B cell (primary cell): ENCODE results near the gene C2orf78. TPM values are rescaled to one million over a fixed set of nuclear protein-coding genes. Genes with fewer than 3 reads are reported as not detected.

ENCODE experiments used
- ATAC-seq: fragments of 200-7000 bp; cut with Tn5 transposase; one replicate; pipeline ENCODE4 v1.10.0; 2021; ENCODE audit warnings: low read depth, mild to moderate bottlenecking, moderate number of reproducible peaks, moderate library complexity
- CTCF ChIA-PET: fragments of 350-600 bp; sonication (Branson Sonifier 250); formaldehyde crosslinking; loops from one replicate; lab custom pipeline; 2021; ENCODE audit warnings: antibody characterized with exemption, inconsistent platforms; lab: Charles Lee
- POLR2A ChIA-PET: fragments of 350-600 bp; sonication (Branson Sonifier 250); formaldehyde crosslinking; loops from one replicate; lab custom pipeline; 2021; ENCODE audit warnings: antibody characterized with exemption; lab: Charles Lee
- DNase-seq: peaks from one replicate; pipeline ENCODE4 v3.0.0; 2013
- H2AFZ ChIP-seq: 2 replicates; pipeline ENCODE4 v1.6.1; 2012; ENCODE audit warnings: mild to moderate bottlenecking, low read depth, low read length; ENCODE audit not compliant: insufficient read depth, poor library complexity, severe bottlenecking
- H3K27ac ChIP-seq, 2 donors: 1 replicate in 1 of 2; 2 replicates in 1 of 2; pipeline ENCODE4 v1.5.1; 2012 to 2013; ENCODE audit warnings: low read length in 2 of 2, mild to moderate bottlenecking in 2 of 2, moderate library complexity in 1 of 2
- H3K27me3 ChIP-seq, 4 experiments: fragments of 200-600 bp in 1 of 4; sonication (generic) in 1 of 4; replicated peaks in 1 of 4; 1 replicate in 2 of 4; 2 replicates in 2 of 4; pipeline versions ENCODE4 v1.6.1 to v1.7.0; 2013 to 2016; ENCODE audit warnings: low read length in 3 of 4, mild to moderate bottlenecking in 2 of 4, mixed read lengths in 1 of 4, moderate library complexity in 1 of 4; ENCODE audit not compliant: insufficient read depth in 4 of 4, control insufficient read depth in 3 of 4; ENCODE audit errors: control extremely low read depth in 1 of 4
- H3K36me3 ChIP-seq, 2 experiments: replicated peaks in 1 of 2; 1 replicate in 1 of 2; 2 replicates in 1 of 2; pipeline versions ENCODE4 v1.6.1 to v1.7.1; 2013; ENCODE audit warnings: low read length in 1 of 2; ENCODE audit not compliant: insufficient read depth in 2 of 2, control insufficient read depth in 1 of 2; ENCODE audit errors: control extremely low read depth in 1 of 2, extremely low read depth in 1 of 2
- H3K4me1 ChIP-seq, 2 donors: fragments of 200-600 bp in 1 of 2; sonication (generic) in 1 of 2; 1 replicate in 1 of 2; 2 replicates in 1 of 2; pipeline versions ENCODE4 v1.5.1 to v1.6.1; 2013 to 2017; ENCODE audit warnings: low read length in 2 of 2; ENCODE audit not compliant: control insufficient read depth in 2 of 2, insufficient read depth in 2 of 2
- H3K4me2 ChIP-seq: replicated peaks from 2 replicates; pipeline ENCODE3; 2012; ENCODE audit warnings: mild to moderate bottlenecking, low read depth, low read length; ENCODE audit not compliant: poor library complexity, severe bottlenecking
- H3K4me3 ChIP-seq, 5 experiments: fragments of 200-600 bp in 1 of 5; sonication (generic) in 1 of 5; 1 replicate in 3 of 5; 2 replicates in 2 of 5; pipeline versions ENCODE4 v1.5.1 to v1.7.0; 2011 to 2016; ENCODE audit warnings: low read length in 4 of 5, mild to moderate bottlenecking in 4 of 5, low read depth in 2 of 5, control low read depth in 1 of 5, moderate library complexity in 1 of 5; ENCODE audit not compliant: insufficient read depth in 1 of 5; ENCODE audit errors: control extremely low read depth in 1 of 5, extremely low read depth in 1 of 5
- H3K79me2 ChIP-seq: fragments of 200-600 bp; sonication (generic); one replicate; pipeline ENCODE4 v1.6.0; 2016; ENCODE audit warnings: low read length; ENCODE audit not compliant: control insufficient read depth, insufficient read depth
- H3K9ac ChIP-seq: fragments of 200-600 bp; sonication (generic); 2 replicates; pipeline ENCODE4 v1.6.1; 2017; ENCODE audit warnings: mild to moderate bottlenecking, low read length, moderate library complexity
- H3K9me3 ChIP-seq, 3 donors: one replicate each; pipeline versions ENCODE4 v1.6.1 to v1.7.1; 2013; ENCODE audit warnings: low read length in 2 of 3; ENCODE audit not compliant: control insufficient read depth in 2 of 3, insufficient read depth in 1 of 3; ENCODE audit errors: control extremely low read depth in 1 of 3
- H4K20me1 ChIP-seq: 2 replicates; pipeline ENCODE4 v1.6.0; 2012; ENCODE audit warnings: mild to moderate bottlenecking, low read length; ENCODE audit not compliant: insufficient read depth, control insufficient read depth, poor library complexity, severe bottlenecking
- H3K27ac Mint-ChIP-seq: one replicate; pipeline ENCODE4 v1.8.0; 2021; ENCODE audit warnings: mixed read lengths
- H3K27me3 Mint-ChIP-seq: one replicate; pipeline ENCODE4 v1.8.0; 2021; ENCODE audit warnings: mixed read lengths
- H3K4me1 Mint-ChIP-seq: one replicate; pipeline ENCODE4 v1.8.0; 2021; ENCODE audit warnings: mixed read lengths
- H3K4me3 Mint-ChIP-seq: one replicate; pipeline ENCODE4 v1.8.0; 2021; ENCODE audit warnings: mixed read lengths
- H3K9me3 Mint-ChIP-seq: one replicate; pipeline ENCODE4 v1.8.0; 2022; ENCODE audit warnings: mixed read lengths; ENCODE audit not compliant: insufficient read depth
- CTCF ChIP-seq: fragments of 200-600 bp; IDR thresholded peaks from one replicate; pipeline ENCODE4 v1.8.0; 2022; ENCODE audit warnings: antibody characterized with exemption, mild to moderate bottlenecking
- EZH2 ChIP-seq: IDR thresholded peaks from 2 replicates; pipeline ENCODE4 v1.6.1; 2012; ENCODE audit warnings: borderline replicate concordance, low read depth, mild to moderate bottlenecking, moderate library complexity, low read length; ENCODE audit not compliant: insufficient read depth, poor library complexity, severe bottlenecking
- WGBS: methylation state at CpG from one replicate; pipeline ENCODE4 v1.1.5; 2013; ENCODE audit warnings: missing lambda C conversion rate; ENCODE audit not compliant: insufficient coverage; 5-methylcytosine and 5-hydroxymethylcytosine counted together
- intact Hi-C: fragments of 100-400 bp; cut with micrococcal nuclease; formaldehyde crosslinking; loops from one replicate; pipeline ENCODE4 v1.10.0; 2022
- polyA plus RNA-seq: library from polyadenylated mRNA; depleted of rRNA; stranded (reverse); fragments of >200 nt; gene quantifications from 2 replicates; pipeline ENCODE4 v1.2.3, GENCODE V29; 2012
- total RNA-seq, 2 donors: library from RNA; stranded (reverse); fragments of 120-200 nt in 1 of 2; gene quantifications; 1 replicate in 1 of 2; 2 replicates in 1 of 2; pipeline versions ENCODE4 v1.2.3 to v1.2.4, GENCODE V29; 2013 to 2022

The C2orf78 gene
- total and polyA plus RNA-seq, 2 donors (not counting 1 experiment from before 2014, with no cell fraction given) = not detected

- Histone ChIP-seq H3K27ac (no peak overlapping the region), H3K79me2 (peaks cover 5% of the 10 kb centered on the region), H4K20me1 (peaks cover 22% of the 10 kb centered on the region), H3K4me2 (no peak overlapping the region), H3K9ac (no peak overlapping the region), H3K4me1 (no peaks in the 10 kb centered on the region), H2AFZ (no peak overlapping the region), H3K9me3 (no peaks in the 10 kb centered on the region), H3K4me3 (no peak overlapping the region), H3K36me3 (peaks cover 0 to 39% of the 10 kb centered on the region in 2 experiments), H3K27me3 (no peaks in the 10 kb centered on the region)
- ATAC-seq (no peak), DNase-seq (no peak)
- 100% methylated on average over 2 of the region's 3 CpGs for WGBS
- Mint-ChIP-seq H3K27ac (no peak overlapping the region), H3K27me3 (no peaks in the 10 kb centered on the region), H3K4me3 (no peak overlapping the region), H3K4me1 (peaks cover 9% of the 10 kb centered on the region), H3K9me3 (no peaks in the 10 kb centered on the region)
- ChIA-PET CTCF (no interaction called here), POLR2A (no interaction called here)
- intact Hi-C loops = no loop called here
- no peak for TF ChIP-seq EZH2
- TF ChIP-seq CTCF = peak; percentile 8
Observed at GRCh38 chr2:73839653-73840411, 55.8 kb downstream of the C2orf78 start.
